GM23248 (cell line): ENCODE data around the gene RIC8B. TPM values are rescaled to one million over a fixed set of nuclear protein-coding genes. Genes with fewer than 3 reads are reported as not detected.

Experiments
- DNase-seq: peaks from one replicate; pipeline ENCODE4 v3.0.0-alpha.2; 2015
- H2AFZ ChIP-seq: fragments of 200-600 bp; sonication (generic); 2 replicates; pipeline ENCODE4 v1.6.1; 2016; ENCODE audit warnings: antibody characterized with exemption
- H3F3A ChIP-seq: fragments of 200-600 bp; sonication (generic); 2 replicates; pipeline ENCODE4 v1.6.1; 2016; ENCODE audit warnings: mild to moderate bottlenecking, antibody characterized with exemption, mixed run types; ENCODE audit not compliant: insufficient read depth
- H3K27ac ChIP-seq: fragments of 200-600 bp; sonication (generic); 2 replicates; pipeline ENCODE4 v1.5.1; 2016; ENCODE audit warnings: mild to moderate bottlenecking
- H3K27me3 ChIP-seq: fragments of 200-600 bp; sonication (generic); replicated peaks from 2 replicates; pipeline ENCODE4 v1.6.1; 2016; ENCODE audit warnings: mild to moderate bottlenecking; ENCODE audit not compliant: insufficient read depth
- H3K36me3 ChIP-seq: fragments of 200-600 bp; sonication (generic); 2 replicates; pipeline ENCODE4 v1.6.1; 2016; ENCODE audit warnings: low read depth, mild to moderate bottlenecking
- H3K4me1 ChIP-seq: fragments of 200-600 bp; sonication (generic); 2 replicates; pipeline ENCODE4 v1.6.1; 2016; ENCODE audit warnings: mild to moderate bottlenecking; ENCODE audit not compliant: insufficient read depth
- H3K4me2 ChIP-seq: fragments of 200-600 bp; sonication (generic); one replicate; pipeline ENCODE4 v1.6.1; 2016; ENCODE audit warnings: mild to moderate bottlenecking; ENCODE audit not compliant: unreplicated experiment
- H3K4me3 ChIP-seq: fragments of 200-600 bp; sonication (generic); 2 replicates; pipeline ENCODE4 v1.5.1; 2016; ENCODE audit warnings: mild to moderate bottlenecking
- H3K79me2 ChIP-seq: fragments of 200-600 bp; sonication (generic); 2 replicates; pipeline ENCODE4 v1.6.1; 2016; ENCODE audit warnings: mild to moderate bottlenecking; ENCODE audit not compliant: insufficient read depth
- H3K9ac ChIP-seq: fragments of 200-600 bp; sonication (generic); 2 replicates; pipeline ENCODE4 v1.6.1; 2016; ENCODE audit warnings: mild to moderate bottlenecking
- H3K9me2 ChIP-seq: fragments of 200-600 bp; sonication (generic); 2 replicates; pipeline ENCODE4 v1.6.1; 2016; ENCODE audit warnings: mixed run types, mild to moderate bottlenecking, moderate library complexity; ENCODE audit not compliant: insufficient read depth
- H3K9me3 ChIP-seq: fragments of 200-600 bp; sonication (generic); one replicate; pipeline ENCODE4 v1.6.1; 2017; ENCODE audit warnings: low read depth
- H4K20me1 ChIP-seq: fragments of 200-600 bp; sonication (generic); 2 replicates; pipeline ENCODE4 v1.6.0; 2016; ENCODE audit not compliant: insufficient read depth
- EZH2 ChIP-seq: fragments of 200-600 bp; sonication (generic); IDR thresholded peaks from 2 replicates; pipeline ENCODE4 v1.6.1; 2018; ENCODE audit warnings: antibody characterized with exemption, mild to moderate bottlenecking; ENCODE audit not compliant: insufficient read depth, poor library complexity, severe bottlenecking
- EZH2phosphoT487 ChIP-seq: fragments of 200-600 bp; sonication (generic); IDR thresholded peaks from 2 replicates; pipeline ENCODE4 v1.6.1; 2018; ENCODE audit warnings: antibody characterized with exemption, moderate library complexity, mild to moderate bottlenecking, low read depth; ENCODE audit not compliant: insufficient read depth
- WGBS, 2 experiments: methylation state at CpG; one replicate each; pipeline ENCODE4 v1.1.6; 2015 to 2017; ENCODE audit warnings: low lambda C conversion rate in 2 of 2, low coverage in 1 of 2; ENCODE audit errors: missing lambda C conversion rate in 2 of 2; 5-methylcytosine and 5-hydroxymethylcytosine counted together
- in situ Hi-C: fragments of 300-500 bp; cut with MboI; formaldehyde crosslinking; loops from 2 replicates; pipeline ENCODE4 v1.15.0; 2020
- polyA plus RNA-seq: library from polyadenylated mRNA; unstranded; fragments of >200 nt; fragmentation: Nextera tagmentation; extraction: Ambion mirVana; gene quantifications from 2 replicates; pipeline ENCODE4 v1.2.1, GENCODE V29; 2016
- total RNA-seq: library from RNA; depleted of rRNA; stranded (reverse); fragments of >200 nt; shearing (Covaris generic); gene quantifications from 2 replicates; pipeline ENCODE4 v1.2.3, GENCODE V29; 2014; rRNA removed

RIC8B gene
- total and polyA plus RNA-seq, 2 experiments from 2014 or later = 6.8 to 7.6 TPM

DNA sequence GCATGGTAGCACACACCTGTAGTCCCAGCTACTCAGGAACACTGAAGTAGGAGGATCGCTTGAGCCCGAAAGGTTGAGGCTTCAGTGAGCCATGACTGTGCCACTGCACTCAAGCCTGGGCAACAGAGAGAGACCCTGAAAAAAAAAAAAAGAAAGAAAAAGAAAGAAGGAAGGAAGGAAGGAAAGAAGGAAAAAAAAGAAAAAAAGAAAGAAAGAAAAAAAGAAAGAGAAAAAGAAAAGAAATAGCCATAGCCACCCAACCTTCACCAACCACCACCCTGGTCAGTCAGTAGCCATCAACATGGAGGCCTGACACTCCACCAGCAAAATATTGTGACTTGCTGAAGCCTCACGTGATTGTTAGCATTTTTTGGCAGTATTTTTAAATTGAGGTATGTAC, 159.8 kb downstream of the RIC8B start:
- H3K4me2 ChIP-seq = no peak overlapping the region
- DNase-seq = no peak
- no peak overlapping the region for H2AFZ ChIP-seq
- H3K4me3 ChIP-seq = no peak overlapping the region
- no peaks in the 10 kb centered on the region for H3K9me2 ChIP-seq
- no peaks in the 10 kb centered on the region for H4K20me1 ChIP-seq
- in situ Hi-C loops = no loop called here
- no peak overlapping the region for H3K27ac ChIP-seq
- no peak for TF ChIP-seq EZH2
- no peak for TF ChIP-seq EZH2phosphoT487
- no peak overlapping the region for H3K9ac ChIP-seq
- WGBS, 2 experiments = 64 to 71% methylated on average over 3 of the region's 3 CpGs
- no peaks in the 10 kb centered on the region for H3F3A ChIP-seq
- H3K4me1 ChIP-seq = no peaks in the 10 kb centered on the region
- no peaks in the 10 kb centered on the region for H3K36me3 ChIP-seq
- no peaks in the 10 kb centered on the region for H3K79me2 ChIP-seq
- H3K9me3 ChIP-seq = no peaks in the 10 kb centered on the region
- H3K27me3 ChIP-seq = no peaks in the 10 kb centered on the region

Other genes with a start within 250 kb of the RIC8B start
- gene RFX4, start 191.7 kb upstream of the RIC8B start, total RNA-seq = not detected in 2 replicates
- not detected in 2 replicates for gene RFX4, start 191.7 kb upstream of the RIC8B start, polyA plus RNA-seq
- 132 and 147 TPM in 2 replicates for gene TMEM263, start 181.2 kb downstream of the RIC8B start, total RNA-seq
- 136 and 139 TPM in 2 replicates for gene TMEM263, start 181.2 kb downstream of the RIC8B start, polyA plus RNA-seq
- gene MTERF2, start 212.5 kb downstream of the RIC8B start, total RNA-seq = 4.6 and 6.4 TPM in 2 replicates
- 6.4 and 7.7 TPM in 2 replicates for gene MTERF2, start 212.5 kb downstream of the RIC8B start, polyA plus RNA-seq